Testis (tissue), 3 donors: Measurements from ENCODE around the gene HOXB1. TPM values are rescaled to one million over a fixed set of nuclear protein-coding genes. Genes with fewer than 3 reads are reported as not detected.

Source experiments
- DNase-seq: peaks from one replicate; pipeline ENCODE4 v3.0.0-alpha.2; 2019
- H3K27ac ChIP-seq, 2 donors: fragments of 200-600 bp; sonication (generic); one replicate each; pipeline ENCODE4 v1.5.1; 2019
- H3K27me3 ChIP-seq: fragments of 200-600 bp; sonication (generic); one replicate; pipeline ENCODE4 v1.5.1; 2019
- H3K36me3 ChIP-seq: fragments of 200-600 bp; sonication (generic); one replicate; pipeline ENCODE4 v1.5.1; 2017; ENCODE audit warnings: low read depth; ENCODE audit errors: missing control alignments
- H3K4me1 ChIP-seq: fragments of 200-600 bp; sonication (generic); one replicate; pipeline ENCODE4 v1.5.1; 2019
- H3K4me3 ChIP-seq, 2 donors: fragments of 200-600 bp; sonication (generic); one replicate each; pipeline ENCODE4 v1.5.1; 2017 to 2019
- H3K9me3 ChIP-seq: fragments of 200-600 bp; sonication (generic); one replicate; pipeline ENCODE4 v1.5.1; 2017
- POLR2A ChIP-seq: fragments of 450-650 bp; IDR thresholded peaks from one replicate; pipeline ENCODE4 v1.6.1; 2017; ENCODE audit warnings: antibody characterized with exemption, mild to moderate bottlenecking, moderate library complexity
- WGBS, 2 donors: methylation state at CpG; one replicate each; pipeline ENCODE4 v1.1.5; 2018; 5-methylcytosine and 5-hydroxymethylcytosine counted together
- intact Hi-C: fragments of 100-400 bp; cut with DNase I; formaldehyde crosslinking; loops from one replicate; pipeline ENCODE4 v1.15.1; 2023; ENCODE audit warnings: low total_unique reads
- polyA plus RNA-seq: library from polyadenylated mRNA; stranded (reverse); fragments of 350-450 nt; fragmentation: Illumina TruSeq; extraction: RNeasy Lipid Tissue Mini Kit (QIAGEN cat#74804); gene quantifications from one replicate; pipeline ENCODE4 v1.2.3, GENCODE V29; 2014; ENCODE audit warnings: low read depth, low replicate concordance; ENCODE audit not compliant: insufficient read depth
- total RNA-seq, 2 donors: library from RNA; depleted of rRNA; stranded (reverse); fragments of >200 nt; gene quantifications; one replicate each; pipeline ENCODE4 v1.2.3, GENCODE V29; 2016
- TF ChIP-seq, protein P1 (sequence below), 3 experiments: fragments of 450-650 bp in 2 of 3; fragments of 200-600 bp in 1 of 3; sonication (generic) in 1 of 3; IDR thresholded peaks; one replicate each; pipeline ENCODE4 v1.5.1; 2016 to 2019; ENCODE audit warnings: antibody characterized with exemption in 3 of 3, mild to moderate bottlenecking in 2 of 3, moderate library complexity in 1 of 3

Gene HOXB1
- total and polyA plus RNA-seq, 3 donors from 2014 or later: 1.1 TPM; not detected in 2

DNA sequence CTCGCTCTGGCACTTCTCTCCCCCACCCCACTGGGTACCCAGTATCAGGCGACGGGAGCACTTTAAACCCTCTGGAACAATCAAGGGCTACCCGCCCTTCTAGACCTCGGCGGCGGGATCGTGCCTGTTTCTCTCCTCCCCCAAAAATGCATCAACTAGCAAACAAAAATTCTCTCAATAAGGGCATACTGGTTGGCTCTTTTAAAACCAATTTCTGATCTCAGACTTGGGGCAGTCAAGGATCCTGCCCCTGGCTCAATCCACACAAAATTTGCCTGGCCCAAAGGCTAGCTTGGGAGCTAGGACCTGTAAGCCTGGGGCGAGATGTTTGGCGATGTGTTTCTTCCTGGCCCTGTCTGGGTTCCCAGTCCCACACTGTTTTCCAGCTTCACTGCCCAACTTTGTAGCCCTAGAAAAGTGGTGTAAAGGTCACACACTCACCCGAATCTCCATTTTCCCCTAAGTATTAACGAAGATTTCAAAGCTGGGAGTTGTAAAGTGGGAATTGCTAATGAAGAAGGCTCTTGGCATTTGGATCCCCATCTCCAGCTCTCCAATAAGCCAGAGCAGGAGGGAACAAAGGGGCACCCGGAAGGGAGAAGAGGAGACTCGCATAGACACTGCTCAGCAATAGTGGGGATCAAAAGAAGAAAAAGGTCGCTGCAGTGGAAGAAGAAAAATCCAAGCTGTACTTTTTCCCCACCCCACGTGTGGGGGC, 28.5 kb upstream of the HOXB1 start:
- Histone ChIP-seq H3K27ac (no peak overlapping the region), H3K4me3 (no peak overlapping the region), H3K9me3 (no peaks in the 10 kb centered on the region), H3K36me3 (no peaks in the 10 kb centered on the region), H3K4me1 (no peaks in the 10 kb centered on the region), H3K27me3 (no peaks in the 10 kb centered on the region)
- DNase-seq: no peak
- WGBS, 2 donors: 69 to 75% methylated on average over 16 of the region's 16 CpGs
- no peak for TF ChIP-seq POLR2A
- TF ChIP-seq, protein P1, sequence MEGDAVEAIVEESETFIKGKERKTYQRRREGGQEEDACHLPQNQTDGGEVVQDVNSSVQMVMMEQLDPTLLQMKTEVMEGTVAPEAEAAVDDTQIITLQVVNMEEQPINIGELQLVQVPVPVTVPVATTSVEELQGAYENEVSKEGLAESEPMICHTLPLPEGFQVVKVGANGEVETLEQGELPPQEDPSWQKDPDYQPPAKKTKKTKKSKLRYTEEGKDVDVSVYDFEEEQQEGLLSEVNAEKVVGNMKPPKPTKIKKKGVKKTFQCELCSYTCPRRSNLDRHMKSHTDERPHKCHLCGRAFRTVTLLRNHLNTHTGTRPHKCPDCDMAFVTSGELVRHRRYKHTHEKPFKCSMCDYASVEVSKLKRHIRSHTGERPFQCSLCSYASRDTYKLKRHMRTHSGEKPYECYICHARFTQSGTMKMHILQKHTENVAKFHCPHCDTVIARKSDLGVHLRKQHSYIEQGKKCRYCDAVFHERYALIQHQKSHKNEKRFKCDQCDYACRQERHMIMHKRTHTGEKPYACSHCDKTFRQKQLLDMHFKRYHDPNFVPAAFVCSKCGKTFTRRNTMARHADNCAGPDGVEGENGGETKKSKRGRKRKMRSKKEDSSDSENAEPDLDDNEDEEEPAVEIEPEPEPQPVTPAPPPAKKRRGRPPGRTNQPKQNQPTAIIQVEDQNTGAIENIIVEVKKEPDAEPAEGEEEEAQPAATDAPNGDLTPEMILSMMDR (IDR thresholded peaks at IDR 0.05): no peak
- intact Hi-C loops: no loop called here

DNA sequence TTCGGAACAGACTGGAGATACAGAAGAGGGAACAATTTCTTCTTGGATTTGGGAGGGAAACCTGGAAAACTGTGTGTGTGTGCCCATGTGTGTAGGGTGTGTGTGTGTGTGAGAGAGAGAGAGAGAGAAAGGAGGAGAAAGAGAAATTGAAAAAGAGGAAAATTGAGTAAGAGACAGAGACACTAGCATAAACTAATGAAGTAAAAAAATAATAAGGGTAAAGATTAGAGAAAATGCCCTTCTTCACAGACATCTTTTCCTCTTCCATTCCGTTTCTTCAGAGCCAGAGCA, 28.0 kb upstream of the HOXB1 start:
- Histone ChIP-seq H3K4me3 (no peak overlapping the region), H3K27me3 (no peaks in the 10 kb centered on the region), H3K4me1 (no peaks in the 10 kb centered on the region), H3K9me3 (no peaks in the 10 kb centered on the region), H3K27ac (no peak overlapping the region), H3K36me3 (no peaks in the 10 kb centered on the region)
- no peak for TF ChIP-seq POLR2A
- intact Hi-C loops: no loop called here
- DNase-seq: no peak
- 85 to 93% methylated on average over 2 of the region's 2 CpGs for WGBS, 2 donors

DNA sequence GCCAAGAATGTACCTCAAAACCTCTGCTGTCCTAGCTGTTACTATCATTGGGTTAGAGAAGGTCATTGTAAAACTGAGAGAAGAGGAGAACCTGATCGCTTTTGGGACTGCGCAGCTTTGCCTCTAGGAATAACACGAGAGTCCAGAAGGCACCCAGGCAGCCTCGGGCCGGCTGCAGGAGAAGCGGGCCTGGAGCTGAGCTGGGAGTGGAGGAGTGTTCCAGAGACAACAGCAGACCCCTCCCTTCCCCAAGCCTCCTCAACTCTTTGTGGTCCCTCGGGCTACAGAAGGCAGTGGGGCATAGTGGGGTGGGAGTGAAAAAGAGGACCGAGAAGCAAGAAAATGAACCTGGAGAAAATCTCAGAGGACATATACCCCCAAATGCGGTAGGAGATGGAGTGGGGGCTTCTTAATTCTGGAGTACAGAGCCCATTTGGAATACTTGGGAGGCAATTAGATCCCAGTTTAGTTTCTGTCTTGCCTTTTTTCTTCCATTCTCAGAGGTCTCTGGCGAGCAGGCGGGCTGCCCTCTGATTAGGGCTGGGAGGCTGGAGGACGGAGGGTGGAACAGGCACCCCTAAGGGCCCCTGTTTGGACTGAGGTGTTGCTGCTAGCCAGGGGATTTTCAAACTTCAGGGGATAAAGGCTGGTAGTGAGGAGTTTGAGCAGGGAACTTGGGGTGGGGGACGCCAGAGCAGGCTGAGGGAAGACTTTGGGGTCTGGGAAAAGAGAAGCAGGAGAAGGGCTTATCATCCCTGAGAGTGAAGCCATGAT, 27.4 kb upstream of the HOXB1 start:
- no peaks in the 10 kb centered on the region for H3K27me3 ChIP-seq
- no peak for DNase-seq
- no peak overlapping the region for H3K4me3 ChIP-seq
- H3K4me1 ChIP-seq: no peaks in the 10 kb centered on the region
- H3K9me3 ChIP-seq: no peaks in the 10 kb centered on the region
- no peak overlapping the region for H3K27ac ChIP-seq
- WGBS, 2 donors: 59 to 60% methylated on average over 13 of the region's 13 CpGs
- no peak for TF ChIP-seq POLR2A
- TF ChIP-seq, protein P1 (IDR thresholded peaks at IDR 0.05): no peak
- intact Hi-C loops: no loop called here
- H3K36me3 ChIP-seq: no peaks in the 10 kb centered on the region

DNA sequence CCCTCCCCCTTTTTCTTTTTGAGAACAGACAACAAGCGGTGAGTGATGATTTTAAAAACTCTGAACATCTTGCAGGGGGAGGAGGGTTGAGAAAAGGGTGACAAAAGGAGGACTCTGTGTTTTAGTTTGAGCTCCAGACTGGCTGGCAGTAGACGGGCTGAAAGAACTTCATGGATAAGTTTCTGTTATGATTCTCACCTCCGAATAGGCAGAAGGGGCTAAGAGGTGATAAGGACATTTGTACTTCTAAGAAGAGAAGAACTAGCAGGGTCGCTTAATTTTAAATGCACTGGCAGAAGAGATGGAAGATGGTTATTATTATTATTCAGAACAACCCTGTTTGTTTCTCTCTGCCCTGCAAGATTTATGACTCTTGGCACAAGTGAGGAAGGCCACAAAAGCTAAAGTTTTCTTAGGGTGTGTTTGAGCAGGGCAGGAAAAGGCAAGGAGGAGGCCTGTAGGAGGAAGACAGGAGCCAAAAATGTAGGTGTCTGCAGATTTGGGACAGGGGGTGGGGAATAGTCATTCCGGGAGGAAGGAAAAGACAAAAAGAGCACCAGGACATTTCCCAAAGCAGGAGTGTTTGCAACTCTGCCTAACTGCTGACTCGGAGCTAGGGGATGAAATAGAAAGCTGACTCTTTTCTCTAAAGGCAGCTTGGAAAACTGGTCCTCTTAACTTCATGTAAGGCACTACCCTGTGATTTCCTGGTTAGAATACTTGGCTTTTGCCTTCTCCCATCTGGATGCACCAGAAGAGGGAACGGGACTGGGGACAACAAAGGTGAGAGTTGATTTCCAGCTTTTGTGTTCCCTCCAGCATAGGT, 26.0 kb upstream of the HOXB1 start:
- Histone ChIP-seq H3K27me3 (no peaks in the 10 kb centered on the region), H3K4me3 (no peak overlapping the region), H3K36me3 (no peaks in the 10 kb centered on the region), H3K9me3 (no peaks in the 10 kb centered on the region), H3K4me1 (no peaks in the 10 kb centered on the region), H3K27ac (no peak overlapping the region)
- 57 to 74% methylated on average over 7 of the region's 7 CpGs for WGBS, 2 donors
- no peak for TF ChIP-seq POLR2A
- TF ChIP-seq, protein P1 (IDR thresholded peaks at IDR 0.05): no peak
- intact Hi-C loops: no loop called here
- no peak for DNase-seq

DNA sequence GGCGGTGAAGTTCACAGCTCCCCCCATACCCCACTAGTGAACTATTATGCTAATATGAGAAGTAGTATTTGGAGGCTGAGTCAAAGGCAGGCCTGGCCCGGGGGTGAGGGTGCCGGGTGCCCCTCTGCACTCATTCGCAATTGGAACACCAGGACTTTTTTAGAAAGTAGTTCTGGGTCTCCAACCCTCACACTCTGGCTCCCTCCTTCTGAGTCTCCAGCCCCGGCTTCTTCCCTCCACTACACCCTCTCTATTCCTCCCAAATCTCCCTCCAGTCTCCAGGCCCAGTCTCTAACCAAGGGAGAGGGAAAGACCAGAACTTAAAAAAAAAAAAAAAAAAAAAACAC, 25.4 kb upstream of the HOXB1 start:
- no peak overlapping the region for H3K4me3 ChIP-seq
- WGBS, 2 donors: 39 to 56% methylated on average over 5 of the region's 5 CpGs
- TF ChIP-seq, protein P1 (IDR thresholded peaks at IDR 0.05): no peak
- no peak for TF ChIP-seq POLR2A
- intact Hi-C loops: no loop called here
- no peaks in the 10 kb centered on the region for H3K36me3 ChIP-seq
- H3K9me3 ChIP-seq: no peaks in the 10 kb centered on the region
- no peak overlapping the region for H3K27ac ChIP-seq
- no peak for DNase-seq
- no peaks in the 10 kb centered on the region for H3K27me3 ChIP-seq
- no peaks in the 10 kb centered on the region for H3K4me1 ChIP-seq
